ENCODE results near the gene SIK2. TPM values are rescaled to one million over a fixed set of nuclear protein-coding genes. Genes with fewer than 3 reads are reported as not detected.
A peak's percentile ranks its signal among the peaks of the same experiment; 100 is the strongest.

Gene SIK2
- polyA plus RNA-seq, 3 donors: 20.5 to 30.8 (median 22.2) TPM

DNA sequence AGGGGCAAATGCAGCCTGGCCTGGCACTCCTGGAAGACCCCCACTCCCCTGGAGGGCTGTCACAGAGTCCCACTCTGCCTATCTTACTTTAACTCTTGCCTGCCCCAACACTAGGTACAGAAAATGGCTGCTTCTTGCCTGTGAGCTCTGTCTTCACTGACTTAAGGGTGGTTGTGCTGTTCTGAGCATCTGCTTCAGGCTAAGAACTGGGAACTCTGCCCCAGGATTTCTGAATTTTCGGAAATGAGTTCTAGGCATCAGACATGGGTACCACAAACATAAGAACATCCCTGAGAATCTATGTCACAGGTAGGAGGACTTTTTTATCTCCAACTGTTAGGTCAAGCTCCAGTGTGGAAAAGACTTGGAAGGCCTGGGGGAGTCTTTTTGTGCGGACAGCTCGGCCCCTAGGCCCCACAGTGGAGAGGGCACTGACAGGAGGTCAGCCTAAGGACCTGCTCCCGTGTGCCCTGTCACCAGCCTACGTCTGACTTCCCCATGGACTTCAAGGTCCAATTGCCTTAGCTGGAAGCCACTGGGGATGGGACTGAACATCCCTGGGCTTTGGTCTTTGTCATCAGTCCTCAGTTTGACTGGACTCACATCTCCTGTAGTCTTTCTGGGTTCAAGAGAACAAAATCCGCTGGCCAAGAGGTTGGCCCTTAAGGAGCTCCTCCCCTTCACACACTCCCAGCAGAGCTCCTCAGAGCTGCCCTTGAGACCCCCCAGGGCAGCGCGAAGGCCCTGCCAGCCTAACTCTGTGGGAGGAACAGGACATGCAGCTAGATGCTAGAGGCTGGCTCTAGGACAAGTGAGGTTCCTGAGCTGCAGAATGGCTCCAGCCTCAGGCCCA is 132.1 kb downstream of the SIK2 start:
- no peak for DNase-seq (ENCODE audit: extremely low read depth in 1 of 11, low read depth in 9 of 11, low spot score in 4 of 11)

DNA sequence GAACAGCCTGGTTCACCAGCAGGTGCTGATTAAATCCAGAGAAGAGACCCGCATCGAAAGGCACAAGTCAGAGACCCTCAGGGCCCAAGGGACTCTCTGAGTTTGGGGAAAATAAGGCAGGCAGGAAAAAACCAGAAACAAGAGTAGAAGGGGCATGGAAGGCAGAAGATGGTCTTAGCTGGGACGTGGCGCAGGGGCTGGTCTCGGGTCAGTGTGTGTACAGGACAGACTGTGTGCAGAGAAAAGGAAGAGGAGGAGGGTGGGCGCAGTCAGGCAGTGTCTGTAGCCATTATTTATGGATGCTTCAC is 132.7 kb downstream of the SIK2 start:
- DNase-seq (ENCODE audit: extremely low read depth in 1 of 11, low read depth in 9 of 11, low spot score in 4 of 11): no peak

DNA sequence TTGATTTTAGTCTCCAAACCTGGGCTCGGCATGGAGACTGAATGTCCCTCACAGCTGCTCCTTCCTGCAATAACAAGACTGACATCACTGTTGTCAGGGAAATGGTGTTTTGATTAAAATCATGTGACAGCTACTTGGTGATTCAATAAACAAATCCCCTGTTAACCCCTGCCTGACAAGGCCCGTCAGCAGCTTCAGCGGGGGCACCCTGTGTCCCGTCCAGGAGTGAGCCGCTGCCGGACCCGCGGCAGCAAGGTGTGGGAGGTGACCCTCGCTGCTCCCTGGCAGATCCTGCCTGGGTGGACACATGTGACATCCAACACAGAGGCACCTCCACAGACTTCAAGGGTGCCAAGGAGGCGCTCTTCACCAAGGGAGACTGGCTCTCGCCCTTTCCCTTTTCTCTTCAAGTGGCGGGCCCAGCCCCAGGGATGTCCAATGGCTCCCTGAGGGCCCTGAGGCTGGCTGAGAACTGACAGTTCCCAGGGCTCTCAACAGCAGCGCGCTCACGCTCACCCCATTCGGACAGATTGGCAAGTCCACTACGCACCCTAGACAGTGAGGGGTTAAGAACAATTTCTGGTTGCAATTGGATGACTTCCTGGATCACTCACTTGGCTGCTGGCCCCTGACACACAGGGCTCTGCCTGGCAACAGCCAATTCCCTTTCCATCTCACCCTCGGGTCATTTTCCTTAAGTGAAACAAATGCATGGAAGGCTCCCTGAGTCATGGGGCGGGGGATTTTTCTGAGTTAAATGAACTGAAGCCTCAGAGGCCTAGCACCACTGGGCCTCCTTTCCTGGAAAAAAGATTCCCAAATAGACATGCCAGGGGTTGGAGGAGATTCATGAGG is 133.2 kb downstream of the SIK2 start:
- peak; percentile 73 to 91 (median 79) for DNase-seq (ENCODE audit: extremely low read depth in 1 of 11, low read depth in 9 of 11, low spot score in 4 of 11)

GRCh38 chr11:111736181-111736590 is 133.9 kb downstream of the SIK2 start:
- DNase-seq (ENCODE audit: extremely low read depth in 1 of 11, low read depth in 9 of 11, low spot score in 4 of 11): no peak

DNA sequence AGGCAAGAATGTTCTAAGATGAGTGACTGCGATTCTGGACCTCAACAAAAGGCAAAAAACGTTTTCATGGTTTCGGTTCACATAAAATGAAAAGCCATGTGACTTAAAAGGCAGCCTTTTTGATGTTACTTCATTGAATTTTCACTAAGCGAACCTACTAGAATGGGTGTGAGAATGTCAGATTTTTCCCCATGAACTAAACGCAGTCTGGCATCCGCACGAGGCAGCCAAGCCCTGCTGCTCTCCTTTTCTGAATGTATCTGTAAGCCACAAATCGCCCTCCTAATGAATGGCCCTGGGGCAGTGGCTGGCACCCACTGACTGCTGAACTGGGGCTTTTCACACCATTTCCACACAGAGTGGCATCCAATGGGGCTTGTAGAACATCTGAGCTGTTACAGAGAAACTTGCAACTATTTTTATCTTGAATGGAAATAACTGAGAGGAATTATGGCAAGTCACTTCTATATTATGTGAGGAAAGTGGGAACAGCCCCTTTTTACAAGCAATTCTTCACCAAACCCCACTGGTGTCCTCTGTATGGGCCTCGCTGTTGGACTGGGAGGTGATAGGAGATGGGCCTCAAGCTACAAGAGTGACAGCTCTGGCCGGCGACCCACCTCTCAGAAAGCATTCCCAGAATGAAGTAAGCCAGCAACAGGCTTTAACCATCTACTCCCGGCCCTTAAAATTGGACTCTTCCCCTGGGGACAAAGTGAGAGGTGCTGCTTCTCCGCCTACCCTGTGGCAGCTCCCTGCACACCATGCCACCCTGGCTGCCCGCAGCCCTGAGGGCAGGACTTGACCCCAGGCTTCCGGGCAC is 134.6 kb downstream of the SIK2 start:
- DNase-seq (ENCODE audit: extremely low read depth in 1 of 11, low read depth in 9 of 11, low spot score in 4 of 11): no peak

DNA sequence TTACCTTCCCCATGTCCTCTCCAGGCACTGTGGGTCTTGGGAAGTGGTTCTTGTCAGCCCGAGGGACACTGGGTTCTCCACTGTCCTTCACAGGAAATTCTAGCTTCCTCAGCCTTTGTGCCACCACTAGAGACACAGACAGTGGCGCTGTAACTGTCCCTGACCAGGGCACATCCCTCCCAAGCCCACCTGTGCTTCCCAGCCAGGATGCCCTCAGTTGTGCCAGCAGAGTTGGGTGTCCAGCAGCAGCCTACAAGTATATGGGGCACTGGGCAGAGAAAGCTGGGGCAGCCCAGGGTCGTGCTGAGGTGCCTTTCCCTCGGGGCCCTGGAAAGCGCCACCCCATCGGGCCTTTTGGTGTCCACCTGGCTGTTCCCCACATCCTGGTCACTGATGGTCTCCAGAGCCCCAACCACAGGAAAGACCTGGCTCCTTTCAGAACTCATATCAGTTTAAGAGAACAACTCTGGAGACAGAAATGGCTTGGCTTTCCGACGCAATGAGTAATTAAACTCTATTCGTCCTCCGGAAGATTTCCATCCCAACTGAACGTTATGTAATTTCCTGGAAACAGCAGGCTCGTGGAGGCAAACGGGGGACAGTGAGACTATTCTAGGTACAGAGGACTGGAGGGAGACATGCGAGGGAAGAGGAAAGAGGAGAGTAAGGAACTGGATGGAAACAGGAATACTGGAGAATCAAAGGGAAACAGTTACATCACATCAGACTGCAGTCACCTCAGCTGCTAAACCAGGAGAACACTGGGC is 135.4 kb downstream of the SIK2 start:
- DNase-seq (ENCODE audit: extremely low read depth in 1 of 11, low read depth in 9 of 11, low spot score in 4 of 11): no peak

GRCh38 chr11:111739299-111739698 is 137.1 kb downstream of the SIK2 start:
- DNase-seq (ENCODE audit: extremely low read depth in 1 of 11, low read depth in 9 of 11, low spot score in 4 of 11): no peak

GRCh38 chr11:111741751-111742150 is 139.5 kb downstream of the SIK2 start:
- no peak for DNase-seq (ENCODE audit: extremely low read depth in 1 of 11, low read depth in 9 of 11, low spot score in 4 of 11)

DNA sequence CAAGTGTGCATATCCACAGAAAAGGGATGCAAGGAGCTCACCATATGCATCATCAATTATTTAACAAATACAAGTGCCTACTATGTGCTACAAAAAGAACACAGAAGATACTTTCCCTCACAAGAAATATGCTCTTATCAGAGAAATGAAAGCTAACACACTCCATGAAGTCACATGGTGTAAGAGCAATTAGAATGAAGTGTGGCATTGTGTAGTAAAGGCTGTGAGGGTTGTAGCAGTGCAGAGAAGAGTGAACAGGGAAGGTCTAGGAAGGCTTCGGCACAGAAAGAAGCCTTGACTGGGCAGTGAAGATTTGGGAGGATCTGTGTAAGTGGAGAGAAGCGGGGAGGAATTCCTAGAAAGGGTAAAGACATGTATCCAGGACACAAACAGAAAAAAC is 141.5 kb downstream of the SIK2 start:
- no peak for DNase-seq (ENCODE audit: extremely low read depth in 1 of 11, low read depth in 9 of 11, low spot score in 4 of 11)

- DNase-seq (ENCODE audit: extremely low read depth in 1 of 11, low read depth in 9 of 11, low spot score in 4 of 11): no peak
Observed at GRCh38 chr11:111745719-111746504, 143.7 kb downstream of the SIK2 start.

- no peak for DNase-seq (ENCODE audit: extremely low read depth in 1 of 11, low read depth in 9 of 11, low spot score in 4 of 11)
Observed at GRCh38 chr11:111748035-111748804, 146.0 kb downstream of the SIK2 start.

DNA sequence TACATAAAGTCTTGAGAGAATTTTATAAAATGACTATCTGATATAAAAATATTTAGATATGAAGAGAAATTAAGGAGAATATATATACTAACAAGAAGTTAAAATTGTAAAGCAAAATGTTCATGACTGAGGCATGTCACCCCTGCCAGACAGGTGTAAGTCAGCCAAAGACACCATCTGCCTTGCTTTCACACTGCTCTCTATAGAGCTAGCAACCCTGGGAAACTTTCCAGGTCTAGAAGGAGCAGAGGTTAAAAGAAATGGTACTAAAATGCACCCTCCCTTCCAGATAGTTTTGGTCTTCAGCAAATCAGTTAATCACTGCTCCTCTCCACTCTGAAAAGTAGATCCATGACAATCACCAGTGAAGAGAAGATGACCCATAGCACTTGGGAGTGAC is 147.4 kb downstream of the SIK2 start:
- no peak for DNase-seq (ENCODE audit: extremely low read depth in 1 of 11, low read depth in 9 of 11, low spot score in 4 of 11)

- no peak for DNase-seq (ENCODE audit: extremely low read depth in 1 of 11, low read depth in 9 of 11, low spot score in 4 of 11)
Observed at GRCh38 chr11:111756097-111756496, 153.8 kb downstream of the SIK2 start.

DNA sequence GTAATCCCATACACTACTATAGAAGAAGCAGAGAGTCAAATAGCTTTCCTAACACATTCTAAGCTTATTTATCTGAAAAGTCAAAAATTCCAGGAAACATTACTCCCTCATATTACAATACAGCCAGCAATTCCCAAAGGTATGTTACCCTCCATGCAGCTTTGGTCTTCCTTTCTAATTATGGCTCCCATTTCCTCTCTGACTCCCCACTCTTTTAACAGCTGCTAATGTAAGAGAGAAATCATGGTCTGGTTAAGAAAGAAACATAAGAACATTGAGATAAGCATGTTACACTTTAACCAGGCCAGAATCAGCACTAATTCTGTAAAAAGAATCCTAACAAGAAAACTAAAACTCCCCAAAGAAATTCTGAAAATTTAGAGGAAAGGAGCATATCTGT is 157.1 kb downstream of the SIK2 start:
- no peak for DNase-seq (ENCODE audit: extremely low read depth in 1 of 11, low read depth in 9 of 11, low spot score in 4 of 11)

DNA sequence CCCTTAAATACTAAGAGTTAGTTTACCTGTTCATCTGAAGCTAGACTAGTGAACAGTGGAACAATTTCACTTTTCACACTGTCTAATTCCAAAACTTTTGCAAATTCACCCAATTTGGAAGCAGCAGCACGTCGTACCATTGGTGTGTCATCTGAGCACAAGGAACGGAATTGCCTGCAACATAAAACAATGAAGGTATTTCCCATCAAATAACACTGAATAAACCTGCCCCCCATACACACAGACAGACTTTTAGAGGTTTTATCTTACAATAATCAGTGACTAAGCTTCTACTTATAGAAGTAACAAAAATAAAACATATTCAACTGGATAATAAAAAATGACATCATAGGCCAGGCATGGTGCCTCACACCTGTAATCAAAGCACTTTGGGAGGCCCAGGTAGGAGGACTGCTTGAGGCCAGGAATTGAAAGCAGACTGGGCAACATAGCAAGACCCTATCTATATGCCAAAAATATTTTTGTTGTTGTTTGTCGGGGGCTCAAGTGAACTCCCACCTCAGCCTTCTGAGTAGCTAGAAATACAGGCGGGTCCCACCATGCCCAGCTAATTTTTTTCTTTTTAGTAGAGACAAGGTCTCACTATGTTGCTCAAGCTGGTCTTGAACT is 157.6 kb downstream of the SIK2 start:
- DNase-seq (ENCODE audit: extremely low read depth in 1 of 11, low read depth in 9 of 11, low spot score in 4 of 11): no peak

GRCh38 chr11:111761036-111761435 is 158.8 kb downstream of the SIK2 start:
- no peak for DNase-seq (ENCODE audit: extremely low read depth in 1 of 11, low read depth in 9 of 11, low spot score in 4 of 11)

- DNase-seq (ENCODE audit: extremely low read depth in 1 of 11, low read depth in 9 of 11, low spot score in 4 of 11): no peak
Observed at GRCh38 chr11:111762526-111762925, 160.3 kb downstream of the SIK2 start.
